ENCODE results near the gene IZUMO4.

The IZUMO4 gene, protein sequence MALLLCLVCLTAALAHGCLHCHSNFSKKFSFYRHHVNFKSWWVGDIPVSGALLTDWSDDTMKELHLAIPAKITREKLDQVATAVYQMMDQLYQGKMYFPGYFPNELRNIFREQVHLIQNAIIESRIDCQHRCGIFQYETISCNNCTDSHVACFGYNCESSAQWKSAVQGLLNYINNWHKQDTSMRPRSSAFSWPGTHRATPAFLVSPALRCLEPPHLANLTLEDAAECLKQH

GRCh38 chr19:2096480-2097202 lies at the start of gene IZUMO4:
TSS of gene IZUMO4 (plus strand) at chr19:2096915. CDS start at chr19:2096946, 31 bp downstream.
- Histone ChIP-seq H3K36me3 (replicated peaks) (peaks cover 31% of the 10 kb centered on the region), H3K4me3 (peak within 1 kb of the TSS; percentile 74), H3K4me1 (peaks cover 12% of the 10 kb centered on the region), H3K27me3 (ENCODE audit: low read depth) (no peaks in the 10 kb centered on the region), H3K9me3 (no peaks in the 10 kb centered on the region)
- in situ Hi-C loops (cut with MboI; ENCODE audit: low sequenced_read_pairs), result no loop called here
- DNase-seq (ENCODE audit: low spot score in 2 of 2), result peak; percentile 95 to 99

- Histone ChIP-seq H3K9me3 (no peaks in the 10 kb centered on the region), H3K27me3 (ENCODE audit: low read depth) (no peaks in the 10 kb centered on the region), H3K4me3 (no peak overlapping the region), H3K36me3 (replicated peaks) (peaks cover 35% of the 10 kb centered on the region), H3K4me1 (peaks cover 13% of the 10 kb centered on the region)
- no peak for DNase-seq (ENCODE audit: low spot score in 2 of 2)
- in situ Hi-C loops (cut with MboI; ENCODE audit: low sequenced_read_pairs), result no loop called here
Measured at GRCh38 chr19:2047076-2047448, 49.7 kb upstream of the IZUMO4 start.

- no peaks in the 10 kb centered on the region for H3K9me3 ChIP-seq
- in situ Hi-C loops (cut with MboI; ENCODE audit: low sequenced_read_pairs), result no loop called here
- no peak for DNase-seq (ENCODE audit: low spot score in 2 of 2)
- H3K4me1 ChIP-seq, result peaks cover 9% of the 10 kb centered on the region
- peaks cover 32% of the 10 kb centered on the region for H3K36me3 ChIP-seq (replicated peaks)
- no peaks in the 10 kb centered on the region for H3K27me3 ChIP-seq (ENCODE audit: low read depth)
- H3K4me3 ChIP-seq, result no peak overlapping the region
Measured at GRCh38 chr19:2047449-2048103, 49.1 kb upstream of the IZUMO4 start.

DNA sequence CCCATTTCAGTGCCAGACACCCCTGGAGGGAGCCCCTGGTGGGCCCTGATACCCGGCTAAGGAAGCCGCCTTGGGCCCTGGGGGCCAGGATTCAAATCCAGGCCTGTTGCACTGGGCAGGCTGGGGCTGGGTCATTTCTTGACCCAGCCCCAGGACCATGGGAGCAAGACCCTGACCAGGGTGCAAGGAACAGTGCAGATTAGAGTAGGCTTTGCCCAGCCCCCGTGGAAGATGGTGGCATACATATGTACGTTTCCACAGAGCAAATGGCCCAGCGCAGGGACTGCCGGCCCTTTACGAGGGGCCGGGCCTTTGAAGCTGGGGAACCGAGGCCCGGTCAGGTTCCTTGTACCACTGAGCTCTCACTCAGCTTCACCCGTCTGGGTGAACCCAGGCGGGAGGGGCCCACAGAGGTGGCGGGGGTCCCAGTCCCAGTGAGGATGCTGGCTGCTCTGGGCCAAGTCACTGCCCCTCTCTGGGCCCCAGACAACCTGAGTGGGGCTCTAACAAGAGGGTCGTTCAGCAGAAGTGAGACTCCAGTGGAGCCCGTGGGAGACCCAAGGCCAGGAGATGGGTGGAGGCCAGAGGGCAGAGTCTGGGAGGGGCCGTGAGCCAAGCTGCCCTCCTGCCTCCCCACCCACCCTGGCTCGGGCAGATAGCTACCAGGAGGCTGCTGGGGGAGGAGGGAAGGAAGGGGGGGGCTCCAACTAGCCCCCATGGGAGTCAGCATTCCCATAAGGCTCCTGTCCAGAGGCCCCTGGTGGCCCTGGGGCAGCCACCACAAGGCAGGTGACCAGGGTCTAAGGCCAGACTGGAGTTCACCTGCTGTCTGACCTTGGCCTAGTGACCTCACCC lies 48.4 kb upstream of the IZUMO4 start:
- no peak for DNase-seq (ENCODE audit: low spot score in 2 of 2)
- Histone ChIP-seq H3K36me3 (replicated peaks) (peaks cover 26% of the 10 kb centered on the region), H3K27me3 (ENCODE audit: low read depth) (no peaks in the 10 kb centered on the region), H3K4me3 (no peak overlapping the region), H3K4me1 (peaks cover 6% of the 10 kb centered on the region; the same call in 1 of the 2 replicates), H3K9me3 (no peaks in the 10 kb centered on the region)
- in situ Hi-C loops (cut with MboI; ENCODE audit: low sequenced_read_pairs), result no loop called here

- no peak for DNase-seq (ENCODE audit: low spot score in 2 of 2)
- Histone ChIP-seq H3K27me3 (ENCODE audit: low read depth) (no peaks in the 10 kb centered on the region), H3K4me1 (peaks cover 6% of the 10 kb centered on the region; the same call in 1 of the 2 replicates), H3K4me3 (peak overlapping the region; percentile 74), H3K36me3 (replicated peaks) (peaks cover 23% of the 10 kb centered on the region), H3K9me3 (no peaks in the 10 kb centered on the region)
- in situ Hi-C loops (cut with MboI; ENCODE audit: low sequenced_read_pairs), result no loop called here
Measured at GRCh38 chr19:2048959-2049740, 47.6 kb upstream of the IZUMO4 start.

DNA sequence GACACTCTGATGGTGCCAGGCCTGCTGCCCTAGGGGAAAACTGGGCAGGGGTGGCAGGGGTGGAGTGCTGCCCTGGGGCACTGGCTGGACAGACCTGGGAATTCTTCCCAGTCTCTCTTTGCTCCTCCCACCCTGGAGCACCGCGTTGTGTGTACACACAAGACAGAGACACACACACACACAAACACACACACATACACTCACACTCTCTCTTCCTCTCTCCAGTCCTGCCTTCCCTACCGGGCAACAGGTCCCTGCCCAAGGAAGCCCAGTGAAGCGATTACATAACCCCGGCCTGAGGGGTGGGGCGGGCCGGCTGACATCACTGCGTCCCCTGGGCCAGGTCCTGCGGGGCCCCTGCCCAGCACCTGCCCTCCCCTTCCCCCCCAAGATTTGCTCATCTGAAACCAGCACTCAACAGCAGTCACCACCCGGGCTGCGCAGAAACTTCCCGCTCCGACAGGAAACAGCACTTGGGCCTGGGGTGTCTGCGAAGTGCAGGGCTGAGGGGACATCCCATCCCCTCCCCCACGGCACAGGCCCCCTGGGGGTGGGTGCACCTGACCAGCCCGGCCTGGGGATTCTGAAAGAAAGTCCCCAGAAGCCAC lies 46.9 kb upstream of the IZUMO4 start:
- in situ Hi-C loops (cut with MboI; ENCODE audit: low sequenced_read_pairs), result no loop called here
- peak overlapping the region; percentile 74 for H3K4me3 ChIP-seq
- peaks cover 6% of the 10 kb centered on the region; the same call in 1 of the 2 replicates for H3K4me1 ChIP-seq
- no peaks in the 10 kb centered on the region for H3K27me3 ChIP-seq (ENCODE audit: low read depth)
- peaks cover 23% of the 10 kb centered on the region for H3K36me3 ChIP-seq (replicated peaks)
- peak in 1 of 2 experiments; percentile 67 for DNase-seq (ENCODE audit: low spot score in 2 of 2)
- H3K9me3 ChIP-seq, result no peaks in the 10 kb centered on the region

DNA sequence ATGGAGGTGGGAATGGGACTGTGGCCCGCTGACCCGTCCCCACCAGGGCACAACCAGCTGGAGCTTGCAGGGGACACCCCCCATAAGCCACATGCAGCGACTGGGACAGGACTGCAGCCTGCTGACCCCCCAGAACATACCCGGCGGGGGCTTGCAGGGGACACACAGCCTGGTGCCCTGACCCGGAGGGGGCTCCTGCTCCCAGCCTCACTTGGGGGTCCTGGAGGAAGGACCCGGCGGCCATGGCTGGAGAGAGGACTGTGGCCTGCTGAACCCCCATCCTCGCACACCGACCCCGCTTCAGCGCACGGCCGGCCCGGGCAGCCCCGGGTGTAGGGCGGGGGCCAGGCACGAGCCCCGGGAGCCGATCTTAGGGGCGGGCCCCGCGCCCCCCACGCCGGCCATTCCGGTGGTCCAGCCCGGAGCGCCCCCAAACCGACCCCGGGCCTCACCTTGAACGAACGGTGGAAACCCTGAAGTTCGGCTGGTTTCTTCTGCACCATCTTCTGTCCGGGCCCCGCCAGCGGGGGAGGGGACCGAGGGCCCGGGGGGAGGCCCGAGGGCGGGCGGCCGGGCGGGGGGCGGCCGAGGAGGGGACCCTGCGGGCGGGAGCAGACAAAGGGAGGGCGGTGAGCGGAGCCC lies 46.2 kb upstream of the IZUMO4 start:
- Histone ChIP-seq H3K36me3 (replicated peaks) (peaks cover 23% of the 10 kb centered on the region), H3K4me3 (peak overlapping the region; percentile 74), H3K4me1 (peaks cover 6% of the 10 kb centered on the region; the same call in 1 of the 2 replicates), H3K9me3 (no peaks in the 10 kb centered on the region), H3K27me3 (ENCODE audit: low read depth) (no peaks in the 10 kb centered on the region)
- DNase-seq (ENCODE audit: low spot score in 2 of 2), result no peak
- in situ Hi-C loops (cut with MboI; ENCODE audit: low sequenced_read_pairs), result no loop called here

- DNase-seq (ENCODE audit: low spot score in 2 of 2), result peak; percentile 73 to 95
- Histone ChIP-seq H3K4me1 (peaks cover 6% of the 10 kb centered on the region; the same call in 1 of the 2 replicates), H3K4me3 (peak within 1 kb of the TSS; percentile 74), H3K36me3 (replicated peaks) (peaks cover 18% of the 10 kb centered on the region), H3K9me3 (no peaks in the 10 kb centered on the region), H3K27me3 (ENCODE audit: low read depth) (no peaks in the 10 kb centered on the region)
- in situ Hi-C loops (cut with MboI; ENCODE audit: low sequenced_read_pairs), result no loop called here
Measured at GRCh38 chr19:2050991-2051772, 45.5 kb upstream of the IZUMO4 start, which contains the start of gene MKNK2. TSS of gene MKNK2 (minus strand) at chr19:2051244. CDS start at chr19:2050851, 393 bp downstream.

DNA sequence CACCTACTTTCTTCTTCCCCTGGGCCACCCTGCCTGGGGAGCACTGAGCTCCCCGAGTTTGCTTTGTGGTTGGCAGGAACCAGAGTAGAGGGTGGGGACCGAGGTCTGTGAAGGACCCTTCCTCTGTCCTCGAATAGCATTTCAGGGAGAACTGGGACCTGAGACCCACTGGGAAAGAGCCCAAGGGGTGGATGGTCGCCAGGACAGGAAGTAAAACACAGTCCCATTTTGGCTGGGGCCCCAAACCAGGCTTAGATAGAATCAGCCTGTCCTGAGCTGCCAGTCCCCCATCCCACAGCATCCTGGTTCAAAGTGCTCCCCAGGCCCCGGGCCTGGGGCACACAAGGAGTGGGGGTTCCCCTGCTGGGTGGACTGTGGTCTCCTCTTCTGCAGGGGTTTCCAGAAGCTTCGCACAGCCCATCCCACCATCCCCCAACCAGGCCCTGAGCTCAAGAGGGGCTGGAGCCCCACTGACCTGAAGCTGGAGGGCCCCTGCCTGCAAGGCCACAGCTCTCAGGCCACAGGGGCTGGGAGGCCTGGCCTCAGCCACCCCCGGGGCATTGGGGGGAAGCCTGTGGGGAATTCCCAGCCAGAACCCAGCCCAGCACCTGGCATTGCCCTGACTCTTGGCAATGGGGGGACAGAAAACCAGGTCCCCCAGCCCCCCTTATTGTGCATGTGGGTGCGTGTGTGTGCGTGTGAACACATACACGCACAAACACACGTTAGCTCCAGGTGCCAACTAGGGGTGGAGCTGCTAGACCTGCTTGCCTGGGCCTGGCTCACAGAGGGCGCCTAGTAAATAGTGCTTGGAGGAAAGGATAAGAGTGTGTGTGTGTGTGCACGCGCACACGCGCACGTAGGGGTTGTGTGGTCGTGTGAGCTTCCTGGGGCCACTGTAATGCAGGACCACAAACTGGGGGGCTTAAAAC lies 44.7 kb upstream of the IZUMO4 start:
- H3K4me3 ChIP-seq, result peak overlapping the region; percentile 27
- no peaks in the 10 kb centered on the region for H3K27me3 ChIP-seq (ENCODE audit: low read depth)
- no peak for DNase-seq (ENCODE audit: low spot score in 2 of 2)
- no peaks in the 10 kb centered on the region for H3K9me3 ChIP-seq
- H3K4me1 ChIP-seq, result peaks cover 6% of the 10 kb centered on the region; the same call in 1 of the 2 replicates
- in situ Hi-C loops (cut with MboI; ENCODE audit: low sequenced_read_pairs), result no loop called here
- H3K36me3 ChIP-seq (replicated peaks), result peaks cover 13% of the 10 kb centered on the region; the same call in 1 of the 2 replicates

GRCh38 chr19:2053601-2054389 lies 42.9 kb upstream of the IZUMO4 start:
- Histone ChIP-seq H3K4me3 (no peak overlapping the region), H3K9me3 (no peaks in the 10 kb centered on the region), H3K4me1 (peaks cover 6% of the 10 kb centered on the region; the same call in 1 of the 2 replicates), H3K27me3 (ENCODE audit: low read depth) (no peaks in the 10 kb centered on the region), H3K36me3 (replicated peaks) (peaks cover 8% of the 10 kb centered on the region; the same call in 1 of the 2 replicates)
- in situ Hi-C loops (cut with MboI; ENCODE audit: low sequenced_read_pairs), result no loop called here
- no peak for DNase-seq (ENCODE audit: low spot score in 2 of 2)
